A673 (cell line): ENCODE data around the gene TRAM2.

Experiments
- CTCF ChIP-seq: fragments of 300-800, 200-600 bp; sonication (generic); conservative IDR thresholded peaks from 2 replicates; pipeline ENCODE4 v1.5.1; 2017; ENCODE audit warnings: low read depth, mild to moderate bottlenecking, antibody characterized with exemption, low read length, moderate library complexity, mixed read lengths
- EZH2 ChIP-seq: fragments of 200-600 bp; sonication (generic); IDR thresholded peaks from 2 replicates; pipeline ENCODE4 v1.6.1; 2017; ENCODE audit warnings: borderline replicate concordance, low read depth, mild to moderate bottlenecking, mixed read lengths, antibody characterized with exemption, low read length; ENCODE audit not compliant: poor library complexity, severe bottlenecking

GRCh38 chr6:52498538-52499017 lies 78.3 kb downstream of the TRAM2 start:
- TF ChIP-seq CTCF (no peak), EZH2 (no peak)
